ENCODE data around the gene CCDC184.
A peak's percentile ranks its signal among the peaks of the same experiment; 100 is the strongest.

The CCDC184 gene

GRCh38 chr12:48179466-48179865 is 4.0 kb upstream of the CCDC184 start:
- DNase-seq (ENCODE audit: low read depth in 2 of 2): no peak

- no peak for DNase-seq (ENCODE audit: low read depth in 2 of 2)
Observed at GRCh38 chr12:48180424-48180823, 3.0 kb upstream of the CCDC184 start.

DNA sequence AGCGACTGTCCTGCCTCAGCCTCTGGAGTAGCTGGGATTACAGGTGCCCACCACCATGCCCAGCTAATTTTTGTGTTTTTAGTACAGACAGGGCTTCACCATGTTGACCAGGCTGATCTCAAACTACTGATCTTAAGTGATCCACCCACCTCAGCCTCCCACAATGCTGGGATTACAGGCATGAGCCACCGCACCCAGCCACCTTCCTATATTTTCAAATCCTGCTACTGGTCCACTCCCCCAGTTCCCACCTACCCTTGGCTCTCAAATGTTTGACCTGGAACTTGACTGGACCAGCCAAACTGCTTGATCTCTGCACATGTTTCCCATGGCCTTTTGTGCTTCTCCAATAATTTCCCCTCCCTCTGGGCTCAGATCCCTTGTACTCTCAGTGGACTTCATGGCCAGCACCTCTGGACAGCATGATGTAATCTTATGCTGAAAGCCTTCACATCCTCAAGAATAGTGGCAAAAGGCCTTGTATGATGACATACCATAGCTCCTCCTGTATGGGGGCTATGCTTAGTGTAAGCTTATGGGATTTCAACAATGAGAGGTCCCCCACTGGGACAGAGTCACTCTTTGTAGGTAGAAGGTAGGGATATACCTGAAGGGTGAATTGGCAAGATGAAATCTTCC is 2.5 kb upstream of the CCDC184 start:
- no peak for DNase-seq (ENCODE audit: low read depth in 2 of 2)

- DNase-seq (ENCODE audit: low read depth in 2 of 2): no peak
Observed at GRCh38 chr12:48182631-48183030, 813 bp upstream of the CCDC184 start.

DNA sequence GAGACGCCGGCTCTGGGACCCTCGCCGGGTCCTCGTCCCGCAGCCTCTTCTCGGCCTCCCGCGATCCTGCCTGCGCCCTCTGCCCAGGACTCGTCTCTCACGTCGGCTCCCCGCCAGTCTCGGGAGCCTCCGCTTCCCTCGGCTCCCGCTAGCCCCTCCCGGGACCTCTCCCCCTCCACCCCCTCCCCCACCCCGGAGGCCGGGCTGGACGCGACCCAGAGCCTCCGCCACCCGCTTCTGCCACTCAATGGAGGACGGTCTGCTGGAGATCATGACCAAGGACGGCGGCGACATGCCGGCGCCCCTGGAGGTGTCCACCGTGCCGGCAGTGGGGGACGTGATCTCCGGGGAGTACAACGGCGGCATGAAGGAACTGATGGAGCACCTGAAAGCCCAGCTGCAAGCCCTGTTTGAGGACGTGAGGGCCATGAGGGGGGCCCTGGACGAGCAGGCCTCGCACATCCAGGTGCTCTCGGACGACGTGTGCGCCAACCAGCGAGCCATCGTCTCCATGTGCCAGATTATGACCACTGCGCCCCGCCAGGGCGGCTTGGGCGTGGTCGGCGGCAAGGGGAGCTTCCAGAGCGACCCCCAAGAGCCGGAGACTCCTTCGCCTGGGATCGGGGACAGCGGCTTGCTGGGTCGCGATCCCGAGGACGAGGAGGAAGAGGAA is 568 bp downstream of the CCDC184 start:
- peak in 1 of 2 donors; percentile 11 for DNase-seq (ENCODE audit: low read depth in 2 of 2)

GRCh38 chr12:48184549-48184922 is 1.1 kb downstream of the CCDC184 start:
- DNase-seq (ENCODE audit: low read depth in 2 of 2): no peak

DNA sequence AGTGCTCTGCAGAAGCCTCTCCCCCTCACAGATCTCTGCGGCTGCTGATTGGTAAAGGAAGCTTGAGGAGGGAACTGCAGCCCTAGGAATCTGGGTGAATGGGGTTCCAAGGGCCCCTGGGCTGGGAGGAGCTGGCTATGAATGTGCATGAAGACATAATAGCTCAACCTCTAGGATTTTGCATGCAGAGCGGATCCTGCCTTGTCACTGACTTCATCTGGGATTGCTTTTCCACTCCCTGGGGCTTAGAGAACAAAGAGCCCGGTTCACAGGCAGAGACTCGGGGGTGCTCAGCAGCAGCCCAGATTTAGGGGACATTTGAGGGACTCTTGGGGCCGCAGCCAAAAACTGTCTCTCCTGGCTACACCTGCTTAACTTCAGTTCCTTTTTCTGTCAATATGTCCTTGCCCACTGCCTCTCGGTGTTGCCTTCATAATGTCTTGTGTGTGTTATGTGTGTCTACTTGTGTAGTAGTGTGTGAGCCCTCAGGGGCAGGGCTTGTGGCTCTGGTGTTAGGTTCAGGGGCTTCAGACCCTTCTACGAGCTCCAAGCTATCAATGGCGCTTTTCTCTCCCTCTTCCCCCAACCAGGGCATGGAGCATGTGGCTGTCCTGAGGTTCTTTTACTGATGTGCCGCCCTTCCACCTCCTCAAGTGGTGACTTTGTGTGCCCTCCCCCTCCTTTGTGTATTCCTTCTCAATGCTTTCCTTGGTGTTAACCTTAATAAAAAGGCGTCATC is 1.9 kb downstream of the CCDC184 start:
- DNase-seq (ENCODE audit: low read depth in 2 of 2): no peak

DNA sequence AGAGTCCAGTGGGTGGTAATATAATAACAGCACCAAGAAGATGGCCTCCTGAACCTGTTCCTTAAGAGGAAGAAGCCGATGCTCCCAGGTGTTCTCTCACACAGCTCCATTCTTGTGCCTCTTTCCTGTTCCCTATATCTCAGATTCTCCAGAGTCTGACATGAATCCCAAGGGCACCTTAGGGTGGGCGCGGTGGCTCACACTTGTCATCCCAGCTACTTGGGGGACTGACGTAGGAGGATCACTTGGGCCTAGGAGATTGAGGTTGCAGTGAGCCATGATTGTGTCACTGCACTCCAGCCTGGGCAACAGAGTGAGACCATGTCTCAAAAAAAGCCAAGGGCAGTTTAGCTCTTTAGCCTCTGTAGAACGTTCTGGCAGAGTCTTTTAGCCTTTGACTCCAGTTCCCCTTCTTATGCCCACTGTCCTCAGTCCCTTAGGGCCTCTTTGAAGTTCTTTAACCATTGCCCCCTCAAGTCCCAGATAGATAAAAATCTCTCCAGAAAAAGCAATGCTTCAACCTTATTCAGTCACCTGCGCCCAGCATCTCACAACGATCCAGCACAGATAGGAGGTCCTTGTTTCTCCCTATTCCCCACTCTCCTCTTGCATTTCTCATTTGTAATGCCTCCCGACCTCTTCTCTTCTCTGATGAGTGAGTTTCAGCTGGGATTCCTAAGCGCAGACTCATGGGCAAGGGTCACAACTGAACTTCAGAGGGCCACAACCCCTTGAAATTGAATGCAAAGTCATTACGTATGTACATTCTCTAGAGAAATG is 4.7 kb downstream of the CCDC184 start:
- no peak for DNase-seq (ENCODE audit: low read depth in 2 of 2)

GRCh38 chr12:48189331-48190125 is 6.1 kb downstream of the CCDC184 start:
- peak; percentile 48 to 66 for DNase-seq (ENCODE audit: low read depth in 2 of 2)

GRCh38 chr12:48191096-48191495 is 7.7 kb downstream of the CCDC184 start:
- no peak for DNase-seq (ENCODE audit: low read depth in 2 of 2)

DNA sequence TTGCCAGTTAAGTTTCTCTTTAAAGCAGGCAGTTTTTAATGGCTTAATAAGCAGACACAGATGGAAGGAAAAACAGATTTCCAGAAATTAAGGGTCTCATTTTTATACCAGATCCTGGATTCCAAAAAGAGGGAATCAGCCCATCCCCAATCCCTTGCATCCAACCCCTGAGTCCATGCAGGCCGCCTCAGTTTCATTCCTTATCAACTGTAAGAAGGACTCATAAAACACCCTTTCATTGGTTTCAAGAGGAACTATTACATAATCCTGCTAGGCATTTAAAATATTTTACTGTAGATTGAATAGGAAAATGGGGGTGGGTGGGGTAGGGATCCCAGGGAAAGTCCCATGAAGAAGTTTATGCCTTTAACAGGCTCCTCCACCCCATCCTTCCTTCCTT is 9.4 kb downstream of the CCDC184 start:
- DNase-seq (ENCODE audit: low read depth in 2 of 2): no peak

GRCh38 chr12:48193623-48194022 is 10.2 kb downstream of the CCDC184 start:
- no peak for DNase-seq (ENCODE audit: low read depth in 2 of 2)

DNA sequence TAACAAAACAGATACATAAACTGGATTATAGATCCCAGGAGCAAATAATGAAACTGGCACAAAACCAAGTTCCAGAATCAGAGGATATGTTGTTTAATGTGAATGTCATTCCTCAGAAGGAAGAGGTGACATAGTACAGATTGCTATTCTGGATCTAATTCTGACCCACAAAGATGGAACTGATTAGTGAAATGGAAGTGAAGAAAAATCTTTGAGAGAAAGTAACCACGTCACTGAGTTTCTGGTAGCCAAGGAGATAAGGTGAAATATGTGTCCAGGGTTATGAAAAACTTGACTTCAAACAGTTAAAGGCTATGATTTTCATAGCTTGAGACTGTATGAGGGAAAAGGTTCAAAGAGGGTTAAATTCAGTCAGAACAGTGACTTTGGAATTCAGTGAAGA is 11.4 kb downstream of the CCDC184 start:
- DNase-seq (ENCODE audit: low read depth in 2 of 2): no peak

GRCh38 chr12:48197549-48197970 is 14.1 kb downstream of the CCDC184 start:
- no peak for DNase-seq (ENCODE audit: low read depth in 2 of 2)

- DNase-seq (ENCODE audit: low read depth in 2 of 2): peak; percentile 73 to 81
Observed at GRCh38 chr12:48197971-48198671, 14.7 kb downstream of the CCDC184 start.

DNA sequence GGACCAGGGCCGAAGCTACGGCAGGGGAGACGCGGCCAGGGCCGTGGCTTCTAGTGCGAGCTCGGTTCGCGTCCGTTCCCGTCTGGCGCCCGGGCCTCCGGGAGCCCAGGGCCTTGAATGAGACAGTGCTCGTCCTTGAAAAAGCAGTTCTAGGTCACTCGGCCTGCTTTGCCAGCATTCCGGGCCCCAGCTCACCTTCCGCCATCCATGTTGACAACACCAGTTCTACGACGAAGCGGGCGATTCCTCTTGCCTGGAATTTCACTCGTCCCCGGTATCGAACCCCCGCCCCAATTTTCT is 15.2 kb downstream of the CCDC184 start:
- DNase-seq (ENCODE audit: low read depth in 2 of 2): no peak

GRCh38 chr12:48198985-48199384 is 15.5 kb downstream of the CCDC184 start:
- no peak for DNase-seq (ENCODE audit: low read depth in 2 of 2)

GRCh38 chr12:48199774-48200221 is 16.4 kb downstream of the CCDC184 start:
- no peak for DNase-seq (ENCODE audit: low read depth in 2 of 2)

DNA sequence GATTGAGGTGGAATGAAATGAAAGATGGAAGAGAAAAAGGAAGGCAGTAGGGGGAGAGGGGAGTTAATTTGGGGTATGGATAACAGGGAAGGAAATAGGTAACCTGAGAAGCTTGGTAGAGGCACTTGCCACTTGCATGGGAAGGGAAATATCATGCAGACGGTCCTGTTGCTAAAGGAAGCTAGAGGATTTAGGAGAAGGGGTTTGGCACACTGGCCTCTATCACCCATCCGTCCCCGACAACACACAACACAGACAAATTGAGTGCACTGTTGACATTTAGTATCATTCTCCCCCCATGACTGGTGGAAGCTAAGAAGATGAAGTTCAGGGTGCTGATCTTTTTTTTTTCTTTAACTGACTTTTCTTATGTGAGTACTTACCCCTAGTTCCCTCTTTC is 17.6 kb downstream of the CCDC184 start:
- no peak for DNase-seq (ENCODE audit: low read depth in 2 of 2)

- DNase-seq (ENCODE audit: low read depth in 2 of 2): no peak
Observed at GRCh38 chr12:48201516-48201915, 18.1 kb downstream of the CCDC184 start.

- DNase-seq (ENCODE audit: low read depth in 2 of 2): no peak
Observed at GRCh38 chr12:48202766-48203165, 19.3 kb downstream of the CCDC184 start.
